ENCODE results near the gene DNAH11. TPM values are rescaled to one million over a fixed set of nuclear protein-coding genes. Genes with fewer than 3 reads are reported as not detected.
A peak's percentile ranks its signal among the peaks of the same experiment; 100 is the strongest.
"Not testable (repeated sequence)": the region's sequence is repeated elsewhere in the genome, so short reads cannot be mapped to it uniquely, and the experiment has no call there.

The DNAH11 gene
- total and polyA plus RNA-seq, 3 donors from 2014 or later: 4.9 to 19.3 (median 14.2) TPM

DNA sequence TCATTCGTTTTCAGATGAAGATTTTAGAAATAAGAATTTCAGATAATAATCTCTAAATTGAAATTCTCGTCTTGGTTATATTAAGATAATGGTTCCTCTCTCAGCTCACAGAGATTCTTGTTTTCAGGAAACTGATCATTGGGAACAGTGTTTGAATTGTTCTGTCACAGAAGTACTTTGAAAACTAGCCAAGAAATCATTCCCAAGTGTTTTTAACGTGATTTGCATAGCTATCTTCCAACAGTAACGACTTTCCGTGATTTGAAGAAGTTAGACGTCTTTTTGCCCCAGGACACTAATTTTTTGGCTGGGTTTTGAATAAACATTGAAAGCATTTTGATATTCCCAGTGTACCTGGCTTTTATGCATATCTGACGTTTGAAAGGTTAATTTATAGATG, 286.9 kb downstream of the DNAH11 start:
- no peak overlapping the region for H3K4me3 ChIP-seq
- no peaks in the 10 kb centered on the region for H3K27me3 ChIP-seq
- intact Hi-C loops (cut with DNase I; ENCODE audit: low total_unique reads): no loop called here
- 58 to 67% methylated on average over 7 of the region's 7 CpGs for WGBS, 2 donors
- DNase-seq: no peak
- no peaks in the 10 kb centered on the region for H3K9me3 ChIP-seq
- H3K4me1 ChIP-seq: no peaks in the 10 kb centered on the region
- TF ChIP-seq POLR2A (IDR thresholded peaks at IDR 0.05): no peak
- TF ChIP-seq, protein P1, sequence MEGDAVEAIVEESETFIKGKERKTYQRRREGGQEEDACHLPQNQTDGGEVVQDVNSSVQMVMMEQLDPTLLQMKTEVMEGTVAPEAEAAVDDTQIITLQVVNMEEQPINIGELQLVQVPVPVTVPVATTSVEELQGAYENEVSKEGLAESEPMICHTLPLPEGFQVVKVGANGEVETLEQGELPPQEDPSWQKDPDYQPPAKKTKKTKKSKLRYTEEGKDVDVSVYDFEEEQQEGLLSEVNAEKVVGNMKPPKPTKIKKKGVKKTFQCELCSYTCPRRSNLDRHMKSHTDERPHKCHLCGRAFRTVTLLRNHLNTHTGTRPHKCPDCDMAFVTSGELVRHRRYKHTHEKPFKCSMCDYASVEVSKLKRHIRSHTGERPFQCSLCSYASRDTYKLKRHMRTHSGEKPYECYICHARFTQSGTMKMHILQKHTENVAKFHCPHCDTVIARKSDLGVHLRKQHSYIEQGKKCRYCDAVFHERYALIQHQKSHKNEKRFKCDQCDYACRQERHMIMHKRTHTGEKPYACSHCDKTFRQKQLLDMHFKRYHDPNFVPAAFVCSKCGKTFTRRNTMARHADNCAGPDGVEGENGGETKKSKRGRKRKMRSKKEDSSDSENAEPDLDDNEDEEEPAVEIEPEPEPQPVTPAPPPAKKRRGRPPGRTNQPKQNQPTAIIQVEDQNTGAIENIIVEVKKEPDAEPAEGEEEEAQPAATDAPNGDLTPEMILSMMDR (IDR thresholded peaks at IDR 0.05): no peak
- H3K27ac ChIP-seq: no peak overlapping the region
- H3K36me3 ChIP-seq (ENCODE audit: low read depth, missing control alignments): no peaks in the 10 kb centered on the region

DNA sequence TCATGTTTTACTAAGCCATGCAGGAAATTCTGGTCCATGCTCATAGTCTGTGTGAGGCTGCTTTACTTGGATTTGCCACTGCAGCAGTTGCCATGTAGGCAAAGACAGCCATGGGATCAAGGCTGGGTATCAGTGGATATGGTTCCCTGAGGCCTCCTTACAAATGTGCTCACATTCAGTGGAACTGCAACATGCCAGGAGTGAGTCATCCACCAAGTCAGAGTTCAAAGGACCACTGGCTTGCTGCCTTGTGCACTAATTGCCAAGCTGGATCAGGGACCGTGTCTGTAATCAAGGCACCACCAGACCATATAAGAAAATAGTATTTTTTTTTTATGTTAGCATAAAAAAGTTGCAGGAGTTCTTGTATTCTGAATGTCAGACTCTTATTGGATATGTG, 301.9 kb downstream of the DNAH11 start:
- no peaks in the 10 kb centered on the region for H3K27me3 ChIP-seq
- no peaks in the 10 kb centered on the region for H3K4me1 ChIP-seq
- H3K9me3 ChIP-seq: no peaks in the 10 kb centered on the region
- no peak overlapping the region for H3K27ac ChIP-seq
- no peaks in the 10 kb centered on the region for H3K36me3 ChIP-seq (ENCODE audit: low read depth, missing control alignments)
- DNase-seq: no peak
- 58 to 80% methylated on average over 1 of the region's 1 CpG for WGBS, 2 donors
- intact Hi-C loops (cut with DNase I; ENCODE audit: low total_unique reads): no loop called here
- TF ChIP-seq POLR2A (IDR thresholded peaks at IDR 0.05): no peak
- TF ChIP-seq, protein P1 (IDR thresholded peaks at IDR 0.05): no peak
- no peak overlapping the region for H3K4me3 ChIP-seq

DNA sequence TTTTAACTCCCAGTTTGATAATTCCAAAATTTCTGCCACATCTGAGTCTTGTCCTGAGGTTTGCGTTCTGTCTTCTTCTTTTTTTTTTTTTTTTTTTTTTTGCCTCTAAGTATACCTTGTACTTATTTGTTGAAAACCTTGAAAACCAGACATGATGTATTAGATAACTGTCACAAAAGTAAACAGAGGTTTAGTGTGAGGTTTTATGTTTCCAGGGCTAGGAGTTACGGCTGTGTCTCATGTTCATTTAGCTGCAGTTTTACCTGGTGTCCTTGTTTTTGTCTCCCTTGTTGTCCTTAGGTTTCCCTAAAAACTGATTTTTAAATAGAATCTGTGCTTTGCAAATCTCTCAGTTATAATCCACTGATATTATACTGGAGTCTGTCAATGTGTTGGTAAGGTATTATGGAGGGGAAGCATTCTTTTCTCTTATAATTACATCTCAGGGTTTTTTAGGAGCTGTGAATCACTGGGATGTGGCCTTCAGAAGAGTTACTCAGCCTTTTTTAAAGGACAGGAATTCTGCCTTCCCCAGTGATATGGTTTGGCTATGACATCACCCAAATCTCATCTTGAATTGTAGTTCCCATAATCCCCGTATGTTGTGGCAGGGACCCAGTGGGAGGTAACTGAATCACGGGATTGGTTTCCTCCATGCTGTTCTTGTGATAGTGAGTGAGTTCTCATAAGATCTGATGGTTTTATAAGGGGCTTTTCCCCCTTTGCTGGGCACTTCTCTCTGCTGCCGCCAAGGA, 307.9 kb downstream of the DNAH11 start:
- Histone ChIP-seq H3K9me3 (no peaks in the 10 kb centered on the region), H3K4me3 (no peak overlapping the region), H3K4me1 (no peaks in the 10 kb centered on the region), H3K27me3 (no peaks in the 10 kb centered on the region), H3K36me3 (ENCODE audit: low read depth, missing control alignments) (no peaks in the 10 kb centered on the region), H3K27ac (no peak overlapping the region)
- intact Hi-C loops (cut with DNase I; ENCODE audit: low total_unique reads): no loop called here
- no peak for TF ChIP-seq POLR2A (IDR thresholded peaks at IDR 0.05)
- TF ChIP-seq, protein P1 (IDR thresholded peaks at IDR 0.05): no peak
- 85 to 88% methylated on average over 5 of the region's 5 CpGs for WGBS, 2 donors
- peak; percentile 20 for DNase-seq

GRCh38 chr7:21851559-21851967, 308.7 kb downstream of the DNAH11 start:
- no peak for DNase-seq
- no peak overlapping the region for H3K4me3 ChIP-seq
- H3K36me3 ChIP-seq (ENCODE audit: low read depth, missing control alignments): no peaks in the 10 kb centered on the region
- no peak for TF ChIP-seq POLR2A (IDR thresholded peaks at IDR 0.05)
- H3K27ac ChIP-seq: peak overlapping the region in 1 of 2 donors; percentile 2
- no peaks in the 10 kb centered on the region for H3K9me3 ChIP-seq
- WGBS, 2 donors: 61 to 65% methylated on average over 6 of the region's 6 CpGs
- intact Hi-C loops (cut with DNase I; ENCODE audit: low total_unique reads): no loop called here
- H3K4me1 ChIP-seq: no peaks in the 10 kb centered on the region
- no peaks in the 10 kb centered on the region for H3K27me3 ChIP-seq

GRCh38 chr7:21865631-21866204, 322.9 kb downstream of the DNAH11 start:
- H3K36me3 ChIP-seq (ENCODE audit: low read depth, missing control alignments); DNase-seq; H3K27me3 ChIP-seq; H3K4me3 ChIP-seq; H3K27ac ChIP-seq; H3K4me1 ChIP-seq; intact Hi-C loops (cut with DNase I; ENCODE audit: low total_unique reads); H3K9me3 ChIP-seq: not testable (repeated sequence)
- WGBS, 2 donors: 76 to 78% methylated on average over 7 of the region's 7 CpGs

Data from testis (tissue), 3 donors.